MM.1S (cell line): Measurements from ENCODE around the gene PHB1.

ENCODE experiments used
- DNase-seq: peaks from one replicate; pipeline ENCODE4 v3.0.0-alpha.2; 2015
- H2AFZ ChIP-seq: fragments of 300-600 bp; sonication (generic); 2 replicates; pipeline ENCODE4 v1.6.0; 2016; ENCODE audit warnings: antibody characterized with exemption, low read length
- H3F3A ChIP-seq: fragments of 300-600 bp; sonication (generic); 2 replicates; pipeline ENCODE4 v1.6.1; 2016; ENCODE audit warnings: mild to moderate bottlenecking, antibody characterized with exemption, low read length, moderate library complexity, mixed read lengths; ENCODE audit not compliant: insufficient read depth
- H3K27ac ChIP-seq: fragments of 300-600 bp; sonication (generic); 2 replicates; pipeline ENCODE4 v1.5.1; 2016; ENCODE audit warnings: mild to moderate bottlenecking, low read length
- H3K27me3 ChIP-seq: fragments of 300-600 bp; sonication (generic); replicated peaks from 2 replicates; pipeline ENCODE4 v1.6.0; 2016; ENCODE audit warnings: low read length; ENCODE audit not compliant: insufficient read depth
- H3K36me3 ChIP-seq: fragments of 300-600 bp; sonication (generic); replicated peaks from 2 replicates; pipeline ENCODE4 v1.6.1; 2016; ENCODE audit warnings: mild to moderate bottlenecking, low read length, mixed read lengths; ENCODE audit not compliant: insufficient read depth
- H3K4me1 ChIP-seq: fragments of 300-600 bp; sonication (generic); 2 replicates; pipeline ENCODE4 v1.6.1; 2016; ENCODE audit warnings: low read length, mixed read lengths
- H3K4me2 ChIP-seq: fragments of 300-600 bp; sonication (generic); 2 replicates; pipeline ENCODE4 v1.6.0; 2016; ENCODE audit warnings: low read depth, low read length
- H3K4me3 ChIP-seq: fragments of 300-600 bp; sonication (generic); 2 replicates; pipeline ENCODE4 v1.5.1; 2016; ENCODE audit warnings: low read length, mixed read lengths
- H3K79me2 ChIP-seq: fragments of 300-600 bp; sonication (generic); 2 replicates; pipeline ENCODE4 v1.6.1; 2016; ENCODE audit warnings: mixed run types, low read length, mixed read lengths
- H3K9ac ChIP-seq: fragments of 300-600 bp; sonication (generic); 2 replicates; pipeline ENCODE4 v1.6.1; 2016; ENCODE audit warnings: low read length, mixed read lengths
- H3K9me2 ChIP-seq: fragments of 300-600 bp; sonication (generic); replicated peaks from 2 replicates; pipeline ENCODE4 v1.6.1; 2016; ENCODE audit warnings: mild to moderate bottlenecking, low read length, mixed read lengths; ENCODE audit not compliant: insufficient read depth
- H3K9me3 ChIP-seq: fragments of 300-600 bp; sonication (generic); replicated peaks from 2 replicates; pipeline ENCODE4 v1.6.1; 2016; ENCODE audit warnings: mild to moderate bottlenecking, low read length, mixed read lengths; ENCODE audit not compliant: insufficient read depth
- H4K20me1 ChIP-seq: fragments of 300-600 bp; sonication (generic); 2 replicates; pipeline ENCODE4 v1.6.1; 2016; ENCODE audit warnings: mild to moderate bottlenecking, low read length, moderate library complexity, mixed read lengths; ENCODE audit not compliant: insufficient read depth
- CTCF ChIP-seq: fragments of 300-600 bp; sonication (generic); IDR thresholded peaks from 2 replicates; pipeline ENCODE4 v1.5.1; 2016; ENCODE audit warnings: antibody characterized with exemption, low read length, mixed read lengths
- EZH2 ChIP-seq: fragments of 300-600 bp; sonication (generic); optimal IDR thresholded peaks from 2 replicates; pipeline ENCODE3; 2017; ENCODE audit warnings: low read depth, mild to moderate bottlenecking, antibody characterized with exemption, low read length, mixed read lengths
- EZH2phosphoT487 ChIP-seq: fragments of 300-600 bp; sonication (generic); IDR thresholded peaks from 2 replicates; pipeline ENCODE4 v1.6.1; 2018; ENCODE audit warnings: antibody characterized with exemption, low read length

Gene PHB1

GRCh38 chr17:49460401-49460800 is 45.7 kb upstream of the PHB1 start:
- H3K4me2 ChIP-seq, result no peak overlapping the region
- H3F3A ChIP-seq, result no peaks in the 10 kb centered on the region
- no peak for DNase-seq
- H3K9me2 ChIP-seq, result no peaks in the 10 kb centered on the region
- H3K27ac ChIP-seq, result no peak overlapping the region
- no peaks in the 10 kb centered on the region for H4K20me1 ChIP-seq
- H3K36me3 ChIP-seq, result no peaks in the 10 kb centered on the region
- no peak overlapping the region for H3K4me3 ChIP-seq
- no peaks in the 10 kb centered on the region for H3K9me3 ChIP-seq
- H3K27me3 ChIP-seq, result peaks cover 99% of the 10 kb centered on the region
- H3K79me2 ChIP-seq, result no peaks in the 10 kb centered on the region
- TF ChIP-seq EZH2phosphoT487 (no peak), CTCF (no peak), EZH2 (no peak)
- no peak overlapping the region for H2AFZ ChIP-seq
- no peaks in the 10 kb centered on the region for H3K4me1 ChIP-seq
- no peak overlapping the region for H3K9ac ChIP-seq

GRCh38 chr17:49459401-49459984 is 44.8 kb upstream of the PHB1 start:
- no peak for DNase-seq
- Histone ChIP-seq H3K27ac (no peak overlapping the region), H3F3A (no peaks in the 10 kb centered on the region), H3K9ac (no peak overlapping the region), H3K9me2 (no peaks in the 10 kb centered on the region), H3K9me3 (no peaks in the 10 kb centered on the region), H3K36me3 (no peaks in the 10 kb centered on the region), H4K20me1 (no peaks in the 10 kb centered on the region), H3K79me2 (no peaks in the 10 kb centered on the region), H3K4me2 (no peak overlapping the region), H3K27me3 (peaks cover 99% of the 10 kb centered on the region), H3K4me3 (no peak overlapping the region), H2AFZ (no peak overlapping the region), H3K4me1 (no peaks in the 10 kb centered on the region)
- no peak for TF ChIP-seq CTCF
- TF ChIP-seq EZH2phosphoT487, result no peak
- no peak for TF ChIP-seq EZH2

GRCh38 chr17:49457564-49458535 is 43.2 kb upstream of the PHB1 start:
- H3K9ac ChIP-seq, result no peak overlapping the region
- no peak for DNase-seq
- no peaks in the 10 kb centered on the region for H3F3A ChIP-seq
- TF ChIP-seq CTCF, result no peak
- TF ChIP-seq EZH2, result peak; percentile 48
- H2AFZ ChIP-seq, result no peak overlapping the region
- H3K4me2 ChIP-seq, result no peak overlapping the region
- no peaks in the 10 kb centered on the region for H3K36me3 ChIP-seq
- H3K4me1 ChIP-seq, result no peaks in the 10 kb centered on the region
- no peak overlapping the region for H3K27ac ChIP-seq
- no peaks in the 10 kb centered on the region for H4K20me1 ChIP-seq
- no peaks in the 10 kb centered on the region for H3K9me2 ChIP-seq
- H3K79me2 ChIP-seq, result no peaks in the 10 kb centered on the region
- H3K4me3 ChIP-seq, result no peak overlapping the region
- H3K9me3 ChIP-seq, result no peaks in the 10 kb centered on the region
- peaks cover 99% of the 10 kb centered on the region for H3K27me3 ChIP-seq
